HepG2 (cell line): ENCODE data around the gene IQGAP2. TPM values are rescaled to one million over a fixed set of nuclear protein-coding genes. Genes with fewer than 3 reads are reported as not detected.

Source experiments
- MYNN ChIP-seq: sonication (generic); formaldehyde crosslinking; IDR thresholded peaks from 2 replicates; pipeline ENCODE4 v1.4.0; 2020; ENCODE audit warnings: mild to moderate bottlenecking, low read depth, missing genetic modification reagents
- PCBP1 ChIP-seq: fragments of 200-400 bp; formaldehyde crosslinking; IDR thresholded peaks from 2 replicates; pipeline ENCODE4 v1.6.1; 2017; ENCODE audit warnings: mild to moderate bottlenecking, low read depth, low read length, borderline replicate concordance
- PLRG1 ChIP-seq: fragments of 450-650 bp; conservative IDR thresholded peaks from 2 replicates; pipeline ENCODE4 v1.6.1; 2016
- SALL1 ChIP-seq: sonication (generic); formaldehyde crosslinking; IDR thresholded peaks from 2 replicates; pipeline ENCODE4 v1.8.0; 2022; ENCODE audit warnings: mild to moderate bottlenecking, missing genetic modification reagents
- SNAI1 ChIP-seq: sonication (generic); formaldehyde crosslinking; IDR thresholded peaks from 2 replicates; pipeline ENCODE4 v1.5.0; 2020; ENCODE audit warnings: mild to moderate bottlenecking, missing genetic modification reagents, borderline replicate concordance
- SPEN ChIP-seq: sonication (generic); formaldehyde crosslinking; IDR thresholded peaks from 2 replicates; pipeline ENCODE4 v1.5.1; 2020; ENCODE audit warnings: low read depth, mild to moderate bottlenecking, missing genetic modification reagents
- STAG1 ChIP-seq: sonication (generic); formaldehyde crosslinking; IDR thresholded peaks from 2 replicates; pipeline ENCODE4 v1.4.0; 2020; ENCODE audit warnings: missing genetic modification reagents
- TFE3 ChIP-seq: IDR thresholded peaks from 2 replicates; pipeline ENCODE4 v1.6.1; 2016
- THAP9 ChIP-seq: sonication (generic); formaldehyde crosslinking; IDR thresholded peaks from 2 replicates; pipeline ENCODE4; 2020; ENCODE audit warnings: missing genetic modification reagents, mild to moderate bottlenecking, borderline replicate concordance
- ZBTB46 ChIP-seq: sonication (generic); formaldehyde crosslinking; IDR thresholded peaks from 2 replicates; pipeline ENCODE4 v1.4.0; 2020; ENCODE audit warnings: mild to moderate bottlenecking, missing genetic modification reagents, borderline replicate concordance
- ZNF775 ChIP-seq: sonication (generic); formaldehyde crosslinking; IDR thresholded peaks from 2 replicates; pipeline ENCODE4 v1.4.0; 2020; ENCODE audit warnings: missing genetic modification reagents, mild to moderate bottlenecking, moderate library complexity, borderline replicate concordance
- polyA plus RNA-seq, 8 experiments: library from polyadenylated mRNA; depleted of rRNA in 3 of 8; stranded (reverse) in 7 of 8; unstranded in 1 of 8; fragments of >200 nt; fragmentation: Illumina TruSeq in 4 of 8; extraction: Trizol in 4 of 8; gene quantifications; 2 replicates each; pipeline versions ENCODE4 v1.2.1 to v1.2.3, GENCODE V29; 2011 to 2016; ENCODE audit warnings: low read depth in 4 of 8, missing spikeins in 1 of 8, mixed read lengths in 1 of 8; ENCODE audit not compliant: insufficient read depth in 1 of 8
- total RNA-seq, 5 experiments: library from RNA; depleted of rRNA; stranded (reverse); fragments of >200 nt; fragmentation: Illumina TruSeq; extraction: Trizol; gene quantifications; 2 replicates each; pipeline ENCODE4 v1.2.3, GENCODE V29; 2016; ENCODE audit warnings: low read depth in 1 of 5
- TF ChIP-seq, protein P1 (sequence below): sonication (generic); formaldehyde crosslinking; IDR thresholded peaks from 2 replicates; pipeline ENCODE4 v1.9.0; 2021; ENCODE audit warnings: missing genetic modification reagents, borderline replicate concordance
- TF ChIP-seq, protein P2 (sequence below): IDR thresholded peaks from 2 replicates; pipeline ENCODE4 v1.6.1; 2016; ENCODE audit warnings: mild to moderate bottlenecking, missing biosample characterization, missing genetic modification reagents
- TF ChIP-seq, protein P3 (sequence below): sonication (generic); formaldehyde crosslinking; IDR thresholded peaks from 2 replicates; pipeline ENCODE4 v1.4.0; 2020; ENCODE audit warnings: mild to moderate bottlenecking, missing genetic modification reagents
- TF ChIP-seq, protein P4 (sequence below): sonication (generic); formaldehyde crosslinking; IDR thresholded peaks from 2 replicates; pipeline ENCODE4 v1.5.0; 2020; ENCODE audit warnings: mild to moderate bottlenecking, missing genetic modification reagents

IQGAP2 gene
- total and polyA plus RNA-seq, 2 of the 13 experiments (the other 11 are each of a cell fraction or from before 2014, with no cell fraction given) = 35.2 to 83.3 TPM

- TF ChIP-seq PCBP1 (no peak), ZNF775 (CRISPR knock-in tag) (0 out of 2 replicates have a peak, but pooled peaks have one; percentile 81), THAP9 (no peak), SNAI1 (CRISPR knock-in tag) (no peak), ZBTB46 (no peak), PLRG1 (no peak), TFE3 (CRISPR knock-in tag) (no peak), SPEN (CRISPR knock-in tag) (no peak), STAG1 (CRISPR knock-in tag) (no peak), MYNN (CRISPR knock-in tag) (no peak), SALL1 (CRISPR knock-in tag) (peak; percentile 30)
- TF ChIP-seq, protein P1, sequence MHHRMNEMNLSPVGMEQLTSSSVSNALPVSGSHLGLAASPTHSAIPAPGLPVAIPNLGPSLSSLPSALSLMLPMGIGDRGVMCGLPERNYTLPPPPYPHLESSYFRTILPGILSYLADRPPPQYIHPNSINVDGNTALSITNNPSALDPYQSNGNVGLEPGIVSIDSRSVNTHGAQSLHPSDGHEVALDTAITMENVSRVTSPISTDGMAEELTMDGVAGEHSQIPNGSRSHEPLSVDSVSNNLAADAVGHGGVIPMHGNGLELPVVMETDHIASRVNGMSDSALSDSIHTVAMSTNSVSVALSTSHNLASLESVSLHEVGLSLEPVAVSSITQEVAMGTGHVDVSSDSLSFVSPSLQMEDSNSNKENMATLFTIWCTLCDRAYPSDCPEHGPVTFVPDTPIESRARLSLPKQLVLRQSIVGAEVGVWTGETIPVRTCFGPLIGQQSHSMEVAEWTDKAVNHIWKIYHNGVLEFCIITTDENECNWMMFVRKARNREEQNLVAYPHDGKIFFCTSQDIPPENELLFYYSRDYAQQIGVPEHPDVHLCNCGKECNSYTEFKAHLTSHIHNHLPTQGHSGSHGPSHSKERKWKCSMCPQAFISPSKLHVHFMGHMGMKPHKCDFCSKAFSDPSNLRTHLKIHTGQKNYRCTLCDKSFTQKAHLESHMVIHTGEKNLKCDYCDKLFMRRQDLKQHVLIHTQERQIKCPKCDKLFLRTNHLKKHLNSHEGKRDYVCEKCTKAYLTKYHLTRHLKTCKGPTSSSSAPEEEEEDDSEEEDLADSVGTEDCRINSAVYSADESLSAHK (CRISPR knock-in tag) = no peak
- TF ChIP-seq, protein P2, sequence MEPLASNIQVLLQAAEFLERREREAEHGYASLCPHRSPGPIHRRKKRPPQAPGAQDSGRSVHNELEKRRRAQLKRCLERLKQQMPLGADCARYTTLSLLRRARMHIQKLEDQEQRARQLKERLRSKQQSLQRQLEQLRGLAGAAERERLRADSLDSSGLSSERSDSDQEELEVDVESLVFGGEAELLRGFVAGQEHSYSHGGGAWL (CRISPR knock-in tag) = 0 out of 2 replicates have a peak, but pooled peaks have one; percentile 42
- TF ChIP-seq, protein P3, sequence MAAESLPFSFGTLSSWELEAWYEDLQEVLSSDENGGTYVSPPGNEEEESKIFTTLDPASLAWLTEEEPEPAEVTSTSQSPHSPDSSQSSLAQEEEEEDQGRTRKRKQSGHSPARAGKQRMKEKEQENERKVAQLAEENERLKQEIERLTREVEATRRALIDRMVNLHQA = no peak
- TF ChIP-seq, protein P4, sequence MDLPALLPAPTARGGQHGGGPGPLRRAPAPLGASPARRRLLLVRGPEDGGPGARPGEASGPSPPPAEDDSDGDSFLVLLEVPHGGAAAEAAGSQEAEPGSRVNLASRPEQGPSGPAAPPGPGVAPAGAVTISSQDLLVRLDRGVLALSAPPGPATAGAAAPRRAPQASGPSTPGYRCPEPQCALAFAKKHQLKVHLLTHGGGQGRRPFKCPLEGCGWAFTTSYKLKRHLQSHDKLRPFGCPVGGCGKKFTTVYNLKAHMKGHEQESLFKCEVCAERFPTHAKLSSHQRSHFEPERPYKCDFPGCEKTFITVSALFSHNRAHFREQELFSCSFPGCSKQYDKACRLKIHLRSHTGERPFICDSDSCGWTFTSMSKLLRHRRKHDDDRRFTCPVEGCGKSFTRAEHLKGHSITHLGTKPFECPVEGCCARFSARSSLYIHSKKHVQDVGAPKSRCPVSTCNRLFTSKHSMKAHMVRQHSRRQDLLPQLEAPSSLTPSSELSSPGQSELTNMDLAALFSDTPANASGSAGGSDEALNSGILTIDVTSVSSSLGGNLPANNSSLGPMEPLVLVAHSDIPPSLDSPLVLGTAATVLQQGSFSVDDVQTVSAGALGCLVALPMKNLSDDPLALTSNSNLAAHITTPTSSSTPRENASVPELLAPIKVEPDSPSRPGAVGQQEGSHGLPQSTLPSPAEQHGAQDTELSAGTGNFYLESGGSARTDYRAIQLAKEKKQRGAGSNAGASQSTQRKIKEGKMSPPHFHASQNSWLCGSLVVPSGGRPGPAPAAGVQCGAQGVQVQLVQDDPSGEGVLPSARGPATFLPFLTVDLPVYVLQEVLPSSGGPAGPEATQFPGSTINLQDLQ (CRISPR knock-in tag) = no peak
Observed at GRCh38 chr5:76755779-76756637, 352.9 kb downstream of the IQGAP2 start (continued).
